Natural killer cell (primary cell): Measurements from ENCODE around the gene CCNT1. TPM values are rescaled to one million over a fixed set of nuclear protein-coding genes. Genes with fewer than 3 reads are reported as not detected.
"Not testable (repeated sequence)": the region's sequence is repeated elsewhere in the genome, so short reads cannot be mapped to it uniquely, and the experiment has no call there.

ENCODE experiments used
- ATAC-seq, 3 donors: fragments of 150-1000 bp in 2 of 3; fragments of 200-7000 bp in 1 of 3; cut with Tn5 transposase; 1 replicate in 1 of 3; 2 replicates in 2 of 3; pipeline ENCODE4 v1.10.0; 2021; ENCODE audit warnings: mild to moderate bottlenecking in 2 of 3, moderate library complexity in 2 of 3
- DNase-seq, 2 donors: peaks; one replicate each; pipeline versions ENCODE4 v3.0.0 to v3.0.0-alpha.2; 2013 to 2021; ENCODE audit warnings: mixed read lengths in 1 of 2
- H3K27ac ChIP-seq: one replicate; pipeline ENCODE4 v1.5.1; 2013; ENCODE audit warnings: mild to moderate bottlenecking, low read length
- H3K27me3 ChIP-seq: one replicate; pipeline ENCODE4 v1.6.1; 2013; ENCODE audit warnings: low read length; ENCODE audit not compliant: control insufficient read depth, insufficient read depth
- H3K36me3 ChIP-seq: one replicate; pipeline ENCODE4 v1.6.1; 2013; ENCODE audit warnings: low read length; ENCODE audit not compliant: control insufficient read depth, insufficient read depth
- H3K4me1 ChIP-seq: one replicate; pipeline ENCODE4 v1.6.1; 2013; ENCODE audit warnings: low read length; ENCODE audit not compliant: control insufficient read depth, insufficient read depth
- H3K4me3 ChIP-seq: one replicate; pipeline ENCODE4 v1.5.1; 2013; ENCODE audit warnings: low read length
- H3K9me3 ChIP-seq: one replicate; pipeline ENCODE4 v1.6.1; 2013; ENCODE audit warnings: low read length; ENCODE audit not compliant: control insufficient read depth, insufficient read depth
- H3K27ac Mint-ChIP-seq, 2 donors: one replicate each; pipeline ENCODE4 v1.8.0; 2022; ENCODE audit warnings: mild to moderate bottlenecking in 2 of 2, mixed read lengths in 2 of 2, moderate library complexity in 1 of 2
- H3K27me3 Mint-ChIP-seq, 2 donors: one replicate each; pipeline ENCODE4 v1.8.0; 2022; ENCODE audit warnings: low read depth in 2 of 2, mixed read lengths in 2 of 2
- H3K36me3 Mint-ChIP-seq: one replicate; pipeline ENCODE4 v1.8.0; 2022; ENCODE audit warnings: mixed read lengths
- H3K4me1 Mint-ChIP-seq, 2 donors: one replicate each; pipeline ENCODE4 v1.8.0; 2022; ENCODE audit warnings: mixed read lengths in 2 of 2
- H3K4me3 Mint-ChIP-seq: one replicate; pipeline ENCODE4 v1.8.0; 2022; ENCODE audit warnings: mild to moderate bottlenecking, moderate library complexity, mixed read lengths
- H3K9me3 Mint-ChIP-seq, 2 donors: one replicate each; pipeline ENCODE4 v1.8.0; 2022; ENCODE audit warnings: mixed read lengths in 2 of 2
- WGBS: methylation state at CpG from one replicate; pipeline ENCODE4 v1.1.7; 2013; ENCODE audit warnings: missing lambda C conversion rate; ENCODE audit not compliant: insufficient coverage; 5-methylcytosine and 5-hydroxymethylcytosine counted together
- intact Hi-C: fragments of 100-400 bp; cut with micrococcal nuclease; formaldehyde crosslinking; loops from one replicate; pipeline ENCODE4 v1.14.2; 2022
- total RNA-seq, 4 donors: library from RNA; stranded (reverse); fragments of 120-200 nt in 1 of 4; gene quantifications; one replicate each; pipeline versions ENCODE4 v1.2.3 to v1.2.4, GENCODE V29; 2013 to 2022
- TF ChIP-seq, protein P1 (sequence below): fragments of 200-600 bp; IDR thresholded peaks from one replicate; pipeline ENCODE4 v1.8.0; 2022; ENCODE audit warnings: antibody characterized with exemption

CCNT1 gene
- total RNA-seq, 3 donors from 2014 or later (not counting 1 experiment from before 2014, with no cell fraction given): 119 to 145 (median 120) TPM

DNA sequence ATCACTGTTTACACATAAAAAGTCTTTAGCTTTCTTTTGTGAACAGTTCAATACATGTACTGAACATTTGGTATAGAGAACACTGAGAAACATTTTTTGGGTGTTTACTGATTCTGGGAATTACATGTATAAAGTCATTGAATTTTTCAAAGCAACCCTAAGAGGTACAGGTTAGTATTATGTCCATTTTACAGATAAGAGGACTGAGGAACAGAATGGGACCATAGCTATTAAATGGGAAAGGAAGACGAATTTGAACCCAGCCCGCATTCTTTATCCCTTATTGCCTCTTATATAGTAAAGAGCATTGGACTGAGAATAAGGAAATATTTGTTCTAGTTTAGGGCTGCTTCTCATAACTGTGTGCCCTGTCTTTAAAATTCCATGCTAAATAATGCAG is 33.6 kb downstream of the CCNT1 start:
- Histone ChIP-seq H3K4me3 (peak overlapping the region; percentile 89), H3K27ac (no peak overlapping the region), H3K4me1 (peaks cover 26% of the 10 kb centered on the region), H3K9me3 (no peaks in the 10 kb centered on the region), H3K36me3 (peaks cover 17% of the 10 kb centered on the region), H3K27me3 (no peaks in the 10 kb centered on the region)
- intact Hi-C loops: loop anchor here (1.0 kb wide), 1 partner anchor 33 kb away; the partner anchor contains the start of gene CCNT1
- no peak overlapping the region for H3K4me3 Mint-ChIP-seq
- H3K27me3 Mint-ChIP-seq: no peaks in the 10 kb centered on the region
- WGBS: no CpG with 5 or more reads among the region's 2 CpGs
- H3K36me3 Mint-ChIP-seq: peaks cover 7% of the 10 kb centered on the region
- peak overlapping the region in 1 of 2 donors; percentile 98 for H3K27ac Mint-ChIP-seq
- TF ChIP-seq, protein P1, sequence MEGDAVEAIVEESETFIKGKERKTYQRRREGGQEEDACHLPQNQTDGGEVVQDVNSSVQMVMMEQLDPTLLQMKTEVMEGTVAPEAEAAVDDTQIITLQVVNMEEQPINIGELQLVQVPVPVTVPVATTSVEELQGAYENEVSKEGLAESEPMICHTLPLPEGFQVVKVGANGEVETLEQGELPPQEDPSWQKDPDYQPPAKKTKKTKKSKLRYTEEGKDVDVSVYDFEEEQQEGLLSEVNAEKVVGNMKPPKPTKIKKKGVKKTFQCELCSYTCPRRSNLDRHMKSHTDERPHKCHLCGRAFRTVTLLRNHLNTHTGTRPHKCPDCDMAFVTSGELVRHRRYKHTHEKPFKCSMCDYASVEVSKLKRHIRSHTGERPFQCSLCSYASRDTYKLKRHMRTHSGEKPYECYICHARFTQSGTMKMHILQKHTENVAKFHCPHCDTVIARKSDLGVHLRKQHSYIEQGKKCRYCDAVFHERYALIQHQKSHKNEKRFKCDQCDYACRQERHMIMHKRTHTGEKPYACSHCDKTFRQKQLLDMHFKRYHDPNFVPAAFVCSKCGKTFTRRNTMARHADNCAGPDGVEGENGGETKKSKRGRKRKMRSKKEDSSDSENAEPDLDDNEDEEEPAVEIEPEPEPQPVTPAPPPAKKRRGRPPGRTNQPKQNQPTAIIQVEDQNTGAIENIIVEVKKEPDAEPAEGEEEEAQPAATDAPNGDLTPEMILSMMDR: no peak
- H3K9me3 Mint-ChIP-seq: no peaks in the 10 kb centered on the region
- ATAC-seq: no peak
- DNase-seq: no peak
- H3K4me1 Mint-ChIP-seq: peaks cover 30 to 40% of the 10 kb centered on the region in 2 donors

DNA sequence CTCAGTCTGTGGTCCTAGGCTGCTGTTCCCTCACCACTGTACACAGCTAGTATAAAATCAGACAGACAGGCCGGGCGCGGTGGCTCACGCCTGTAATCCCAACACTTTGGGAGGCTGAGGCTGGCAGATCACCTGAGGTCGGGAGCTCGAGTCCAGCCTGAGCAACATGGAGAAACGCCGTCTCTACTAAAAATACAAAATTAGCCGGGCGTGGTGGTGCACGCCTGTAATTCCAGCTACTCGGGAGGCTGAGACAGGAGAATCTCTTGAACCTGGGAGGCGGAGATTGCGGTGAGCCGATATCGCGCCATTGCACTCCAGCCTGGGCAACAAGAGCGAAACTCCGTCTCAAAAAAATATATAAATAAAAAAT is 34.0 kb downstream of the CCNT1 start:
- H3K36me3 ChIP-seq: peaks cover 20% of the 10 kb centered on the region
- Mint-ChIP-seq H3K4me3 (peak overlapping the region; percentile 94), H3K4me1 (peaks cover 33 to 44% of the 10 kb centered on the region in 2 donors), H3K27ac (peak overlapping the region; percentile 92 to 98)
- 6% methylated on average over 14 of the region's 19 CpGs for WGBS
- H3K9me3 Mint-ChIP-seq, H3K36me3 Mint-ChIP-seq, ATAC-seq, H3K9me3 ChIP-seq, H3K27me3 ChIP-seq, DNase-seq, H3K27me3 Mint-ChIP-seq, H3K27ac ChIP-seq: not testable (repeated sequence)
- H3K4me1 ChIP-seq: peaks cover 26% of the 10 kb centered on the region
- H3K4me3 ChIP-seq: peak overlapping the region; percentile 89
- intact Hi-C loops: loop anchor here (1.0 kb wide), 1 partner anchor 34 kb away; the partner anchor contains the start of gene CCNT1

DNA sequence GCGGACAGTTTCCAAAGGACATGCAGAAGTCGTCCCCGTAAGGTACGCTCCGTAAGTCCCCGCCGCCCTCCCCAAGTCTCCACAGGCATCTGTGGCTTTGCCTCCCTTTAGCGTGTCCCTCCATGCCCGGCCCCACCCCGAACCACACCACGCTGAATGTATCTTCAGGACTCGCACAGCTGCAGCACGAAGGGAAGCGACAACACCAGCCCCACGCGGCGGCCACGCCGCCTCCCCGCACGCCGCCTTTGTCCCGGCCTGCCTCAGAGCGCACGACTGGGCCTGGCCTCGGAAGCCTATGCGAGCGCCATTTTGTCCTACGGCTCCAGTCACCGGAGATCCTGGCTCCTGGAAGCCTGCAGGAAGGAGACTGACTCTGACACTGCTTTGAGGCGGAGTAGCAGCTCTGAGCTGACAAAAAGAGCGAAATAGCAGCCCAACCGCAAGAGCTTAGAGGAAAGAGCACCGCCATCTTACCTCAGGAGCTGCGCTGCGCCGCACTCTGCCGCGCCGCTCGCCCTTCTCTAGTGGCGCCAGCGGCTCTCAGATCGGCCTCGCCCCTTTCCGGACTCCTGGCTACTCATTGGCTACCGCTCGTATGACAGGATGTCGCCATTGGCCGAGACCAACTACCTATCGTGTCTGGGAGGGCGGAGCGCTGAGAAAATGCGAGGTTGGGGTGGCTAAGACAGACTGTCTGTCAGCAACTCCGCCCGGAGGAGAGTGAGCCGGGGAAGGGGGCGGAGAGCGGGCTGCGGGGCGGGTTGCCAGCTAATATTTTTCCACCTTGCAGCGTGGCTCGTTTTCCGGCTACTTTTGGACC is 34.6 kb downstream of the CCNT1 start, which contains the start of gene KANSL2:
TSS of gene KANSL2 (minus strand) at position 529 of the 823 bp plus-strand sequence. CDS start 606 bp downstream, outside the sequence.
- Mint-ChIP-seq H3K27ac (peak within 1 kb of the TSS; percentile 92 to 98), H3K36me3 (peaks cover 7% of the 10 kb centered on the region), H3K9me3 (no peaks in the 10 kb centered on the region), H3K4me3 (peak within 1 kb of the TSS; percentile 94), H3K27me3 (no peaks in the 10 kb centered on the region), H3K4me1 (peaks cover 37 to 49% of the 10 kb centered on the region in 2 donors)
- Histone ChIP-seq H3K4me1 (peaks cover 26% of the 10 kb centered on the region), H3K36me3 (peaks cover 24% of the 10 kb centered on the region), H3K9me3 (no peaks in the 10 kb centered on the region), H3K27me3 (no peaks in the 10 kb centered on the region), H3K27ac (peak within 1 kb of the TSS; percentile 93), H3K4me3 (peak within 1 kb of the TSS; percentile 89)
- ATAC-seq (peak; percentile 95 to 99 (median 95)), DNase-seq (peak; percentile 93 to 98)
- TF ChIP-seq, protein P1: no peak
- WGBS: under 1% methylated on average over 64 of the region's 64 CpGs
- intact Hi-C loops: loop anchor here (1.0 kb wide), 1 partner anchor 34 kb away; the partner anchor contains the start of gene CCNT1

DNA sequence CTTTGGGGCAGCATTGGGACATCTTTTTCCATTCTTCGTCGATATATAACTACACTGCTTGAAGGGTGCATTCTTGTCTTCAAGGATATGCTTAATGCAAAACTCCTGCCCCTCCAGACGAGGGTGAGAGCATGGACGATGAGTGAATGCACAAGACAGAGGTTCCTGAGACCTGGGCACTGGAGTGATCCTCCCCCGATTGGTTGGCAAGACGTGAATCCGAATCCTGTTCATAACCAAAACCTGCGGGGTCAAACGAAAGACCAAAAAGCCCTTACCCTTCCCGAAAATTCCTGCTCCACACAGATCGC is 35.2 kb downstream of the CCNT1 start:
- 2% methylated on average over 11 of the region's 11 CpGs for WGBS
- Histone ChIP-seq H3K4me3 (peak overlapping the region; percentile 89), H3K36me3 (peaks cover 29% of the 10 kb centered on the region), H3K4me1 (peaks cover 26% of the 10 kb centered on the region), H3K9me3 (no peaks in the 10 kb centered on the region), H3K27ac (peak overlapping the region; percentile 93), H3K27me3 (no peaks in the 10 kb centered on the region)
- no peaks in the 10 kb centered on the region for H3K9me3 Mint-ChIP-seq
- H3K27ac Mint-ChIP-seq: peak overlapping the region; percentile 92 to 98
- intact Hi-C loops: no loop called here
- peaks cover 39 to 50% of the 10 kb centered on the region in 2 donors for H3K4me1 Mint-ChIP-seq
- no peak for ATAC-seq
- no peak for DNase-seq
- H3K4me3 Mint-ChIP-seq: peak overlapping the region; percentile 94
- H3K27me3 Mint-ChIP-seq: no peaks in the 10 kb centered on the region
- peaks cover 7% of the 10 kb centered on the region for H3K36me3 Mint-ChIP-seq
- TF ChIP-seq, protein P1: no peak
